Stimulated activated CD4-positive, alpha-beta T cell treated with anti-CD3 and anti-CD28 coated beads, Interleukin-15, amount 100 ng/mL, for 48 hours (primary cell): Measurements from ENCODE around the gene NFAM1.

Experiments
- DNase-seq, 2 donors: peaks; one replicate each; pipeline ENCODE4 v3.0.0-alpha.2; 2020; ENCODE audit warnings: low read depth in 2 of 2

Gene NFAM1

DNA sequence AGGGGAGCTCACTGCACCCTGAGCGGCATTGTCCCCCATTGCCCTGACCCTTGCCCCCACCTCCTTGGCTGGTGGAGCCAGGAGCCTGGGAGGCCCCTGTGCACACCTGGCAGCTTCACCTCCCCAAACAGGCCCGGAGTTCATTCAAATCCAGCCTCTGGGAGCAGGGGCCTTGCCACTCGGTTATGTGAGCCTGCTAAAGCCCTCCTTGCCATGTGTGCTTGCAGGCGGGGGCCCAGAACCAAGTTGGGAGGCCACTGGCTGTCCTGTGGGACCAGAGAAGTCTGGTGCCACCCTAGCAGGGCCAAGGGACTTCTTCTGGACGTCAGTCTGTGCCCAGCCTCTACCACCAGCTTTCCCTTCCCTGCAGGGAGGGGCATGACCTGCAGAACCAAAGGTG lies 48.9 kb downstream of the NFAM1 start:
- DNase-seq = no peak

DNA sequence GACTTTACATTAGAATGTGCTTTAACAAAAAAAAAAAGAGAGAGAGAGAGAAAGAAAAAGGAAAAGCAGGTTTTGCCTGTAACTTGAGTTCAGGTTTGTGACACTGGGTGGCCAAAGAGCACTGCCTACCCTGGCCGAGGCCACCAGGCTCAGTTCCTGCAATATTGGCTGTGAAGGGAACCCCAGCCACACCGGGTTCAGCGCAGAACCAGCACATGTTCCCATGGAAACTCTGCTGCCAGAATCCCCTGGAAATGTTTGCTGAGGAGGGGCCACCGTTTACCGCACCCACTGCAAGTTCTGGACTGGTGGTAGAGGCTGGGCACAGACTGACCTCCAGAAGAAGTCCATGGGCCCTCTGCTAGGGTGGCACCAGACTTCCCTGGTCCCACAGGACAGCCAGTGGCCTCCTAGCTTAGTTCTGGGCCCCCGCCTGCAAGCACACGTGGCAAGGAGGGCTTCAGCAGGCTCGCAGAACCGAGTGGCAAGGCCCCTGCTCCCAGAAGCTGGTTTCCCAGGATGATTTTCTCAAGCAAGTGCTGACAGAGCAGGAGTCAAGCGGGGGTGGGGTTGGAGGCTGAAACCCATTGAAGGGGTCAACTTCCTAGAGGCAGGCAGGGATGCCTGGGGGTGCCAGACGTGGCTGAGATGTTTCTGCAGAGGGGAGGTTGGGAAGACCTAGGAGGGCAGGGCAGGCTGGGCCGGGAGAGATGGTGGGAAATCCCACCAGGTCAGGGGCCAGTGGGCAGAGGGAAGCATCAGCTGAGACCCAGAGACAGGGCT lies 51.2 kb downstream of the NFAM1 start:
- no peak for DNase-seq

DNA sequence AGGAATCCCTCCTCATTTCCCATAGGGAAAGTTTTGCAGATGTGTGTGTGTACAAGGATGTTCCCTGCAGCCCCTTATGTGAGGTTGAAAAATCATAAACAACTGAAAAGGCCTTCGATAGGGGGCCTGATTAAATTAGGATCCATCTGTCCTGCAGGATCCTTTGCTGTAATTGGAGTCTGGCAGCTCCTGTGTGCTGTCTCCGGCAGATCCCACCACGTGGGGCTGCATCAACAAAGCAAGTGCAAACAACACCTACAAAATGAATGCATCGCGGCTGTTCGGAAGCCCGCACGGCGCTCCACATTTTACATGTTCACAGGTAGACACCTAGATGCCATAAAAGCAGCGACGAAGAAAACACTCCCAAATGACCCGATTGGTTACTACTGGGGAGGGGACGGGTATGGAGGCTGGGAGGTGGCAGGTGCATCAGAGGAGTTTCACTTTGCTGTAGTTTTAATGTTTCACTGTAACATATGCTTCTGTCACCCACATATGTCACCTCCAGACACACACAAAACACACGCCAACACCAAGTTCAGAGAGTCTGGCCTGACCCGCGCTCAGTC lies 52.2 kb downstream of the NFAM1 start:
- DNase-seq = no peak

DNA sequence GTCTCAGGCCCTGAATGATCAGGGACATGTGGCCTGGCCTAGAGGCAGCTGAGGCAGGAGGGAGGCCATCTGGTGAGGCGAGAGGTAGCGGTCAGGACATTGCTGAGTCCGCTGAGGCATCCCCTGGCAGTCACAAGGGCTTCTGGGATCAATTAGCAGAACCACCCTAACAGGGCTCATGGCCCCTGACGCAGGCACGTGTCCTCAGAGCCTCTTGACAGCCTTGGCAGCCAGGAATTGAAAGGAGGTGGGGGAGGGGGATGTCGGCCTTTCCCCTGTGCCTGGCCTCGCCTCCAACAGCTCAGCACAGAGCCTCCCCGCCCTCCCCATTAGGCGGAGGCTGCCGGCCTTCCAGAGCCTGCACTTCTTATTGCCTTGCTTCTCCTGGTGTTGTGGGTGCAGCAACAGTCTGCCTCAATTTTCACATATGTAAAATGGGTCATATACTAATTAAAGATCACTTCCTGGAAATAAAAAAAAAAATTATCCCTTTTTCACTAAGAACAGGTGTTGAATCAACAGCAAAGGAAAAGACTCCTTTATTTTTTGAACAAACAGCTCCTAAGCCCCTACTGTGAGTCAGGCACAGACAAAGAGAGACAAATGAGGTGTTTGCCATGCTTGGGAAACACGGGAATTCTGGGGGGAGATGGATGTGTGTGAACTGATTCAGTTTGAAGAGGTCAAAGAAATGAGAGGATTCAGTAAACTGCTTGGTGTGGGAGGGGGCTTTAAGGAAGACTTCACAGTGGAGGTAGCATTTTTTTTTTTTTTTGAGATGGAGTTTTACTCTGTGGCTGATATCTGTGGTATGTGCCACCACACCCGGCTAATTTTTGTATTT lies 55.3 kb downstream of the NFAM1 start:
- DNase-seq = no peak

DNA sequence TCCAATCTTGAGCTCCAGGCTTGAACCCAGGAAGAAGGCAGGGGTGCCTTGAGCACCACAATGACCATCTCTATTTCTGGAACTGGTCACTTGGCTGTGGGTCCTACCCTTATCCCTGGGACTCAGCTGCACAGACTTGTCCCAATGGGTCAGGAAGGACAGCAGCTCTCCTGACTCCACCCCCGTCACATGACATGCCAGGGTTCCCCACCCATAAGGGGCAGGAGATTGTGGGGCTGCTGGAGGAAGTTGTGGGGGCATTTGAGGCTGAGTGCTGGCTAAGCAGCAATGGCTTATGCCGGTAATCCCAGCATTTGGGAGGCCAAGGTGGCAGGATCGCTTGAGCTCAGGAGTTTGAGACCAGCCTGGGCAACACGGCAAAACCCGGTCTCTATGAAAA lies 56.2 kb downstream of the NFAM1 start:
- no peak for DNase-seq

DNA sequence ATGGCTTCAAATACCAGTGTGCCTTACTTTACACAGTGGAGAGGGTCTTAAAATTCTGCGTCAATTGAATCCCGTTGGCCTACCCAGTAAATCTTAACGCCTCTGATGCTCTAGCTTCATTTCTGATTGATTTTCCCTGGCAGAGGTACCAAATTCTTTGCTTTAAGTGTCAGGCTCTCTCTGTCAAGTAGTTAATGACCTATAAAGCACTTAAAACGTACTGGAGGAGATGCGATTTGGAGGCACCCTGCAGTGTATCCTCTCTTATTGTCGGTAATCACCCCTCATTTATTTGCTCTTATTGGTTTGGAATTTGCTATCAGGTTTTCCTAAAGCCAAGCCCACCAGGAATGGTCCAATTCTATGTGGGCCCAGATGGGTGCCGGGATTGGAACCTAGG lies 59.2 kb downstream of the NFAM1 start:
- no peak for DNase-seq

DNA sequence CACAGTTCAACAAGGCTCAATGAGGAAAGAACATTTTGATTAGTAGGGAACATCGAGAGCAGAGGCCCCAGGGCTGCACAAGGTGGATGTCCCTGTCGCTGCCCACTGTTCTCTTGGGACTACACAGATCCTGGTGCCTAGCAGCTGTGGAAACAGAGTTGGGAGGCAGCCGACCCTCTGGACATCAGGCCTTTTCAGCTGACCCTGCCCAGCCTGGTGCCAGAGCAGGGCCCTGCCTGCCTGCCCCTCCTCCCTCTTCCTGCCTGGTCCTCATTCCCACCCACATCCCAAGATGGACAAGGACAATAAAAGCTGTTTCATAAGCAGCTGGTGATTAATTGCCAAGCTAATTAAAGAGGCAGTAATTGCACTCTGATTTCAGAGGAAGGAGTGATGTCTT lies 60.7 kb downstream of the NFAM1 start:
- DNase-seq = no peak

DNA sequence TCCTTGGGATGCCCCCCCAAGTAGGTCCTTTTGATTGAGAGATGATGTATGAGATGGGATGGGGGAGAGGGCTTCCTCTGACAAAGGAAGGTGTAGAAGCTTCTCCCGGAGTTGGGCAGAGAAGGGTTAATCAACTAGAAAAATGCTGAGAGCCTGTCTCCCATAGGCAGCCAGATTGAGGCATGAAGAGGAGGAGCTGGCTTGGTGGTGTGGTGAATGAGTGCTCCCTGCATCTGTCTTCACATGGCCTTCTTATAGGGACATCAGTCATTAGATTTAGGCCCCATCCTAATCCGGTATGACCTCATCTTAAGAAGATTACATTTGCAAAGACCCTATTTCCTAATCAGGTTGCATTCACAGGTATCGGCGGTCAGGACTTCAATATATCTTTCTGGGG lies 61.1 kb downstream of the NFAM1 start:
- no peak for DNase-seq

DNA sequence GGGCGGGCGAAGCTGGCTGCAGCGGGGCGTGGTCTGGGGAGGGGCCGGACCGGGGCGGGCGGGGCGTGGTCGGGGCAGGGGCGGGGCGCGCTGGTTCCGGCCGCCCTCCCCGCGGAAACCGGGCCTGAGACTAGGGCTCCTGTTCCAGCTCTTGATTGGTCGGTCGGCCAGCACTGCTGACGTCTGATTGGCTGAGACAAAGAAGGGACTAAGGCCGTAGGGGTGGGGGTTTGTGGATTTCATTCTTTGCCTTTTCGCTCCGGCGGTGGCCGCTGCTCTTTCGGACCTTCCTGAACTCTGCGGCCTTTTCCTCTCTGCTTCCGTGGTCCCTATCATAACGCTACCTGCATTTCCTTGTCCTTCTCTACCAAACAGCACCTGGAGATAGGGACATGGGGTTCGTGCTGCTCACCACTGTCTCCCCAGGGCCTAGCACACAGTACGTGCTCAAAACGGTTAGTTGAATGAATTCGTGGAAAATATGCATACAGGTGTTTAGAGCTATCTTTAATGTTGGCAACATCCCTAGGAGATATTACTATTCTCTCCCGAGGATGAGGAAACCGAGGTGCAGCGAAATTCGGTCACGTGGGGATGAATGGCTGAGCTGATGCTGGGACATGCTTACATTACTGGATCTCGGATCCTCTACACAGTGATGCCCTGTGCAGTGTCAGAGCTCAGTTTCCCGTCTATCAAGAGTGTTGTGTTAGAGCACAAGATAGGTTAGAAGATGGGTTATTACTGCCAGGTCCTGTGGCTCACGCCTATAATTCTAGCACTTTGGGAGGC lies 62.8 kb downstream of the NFAM1 start:
- DNase-seq = peak; percentile 77 to 83

DNA sequence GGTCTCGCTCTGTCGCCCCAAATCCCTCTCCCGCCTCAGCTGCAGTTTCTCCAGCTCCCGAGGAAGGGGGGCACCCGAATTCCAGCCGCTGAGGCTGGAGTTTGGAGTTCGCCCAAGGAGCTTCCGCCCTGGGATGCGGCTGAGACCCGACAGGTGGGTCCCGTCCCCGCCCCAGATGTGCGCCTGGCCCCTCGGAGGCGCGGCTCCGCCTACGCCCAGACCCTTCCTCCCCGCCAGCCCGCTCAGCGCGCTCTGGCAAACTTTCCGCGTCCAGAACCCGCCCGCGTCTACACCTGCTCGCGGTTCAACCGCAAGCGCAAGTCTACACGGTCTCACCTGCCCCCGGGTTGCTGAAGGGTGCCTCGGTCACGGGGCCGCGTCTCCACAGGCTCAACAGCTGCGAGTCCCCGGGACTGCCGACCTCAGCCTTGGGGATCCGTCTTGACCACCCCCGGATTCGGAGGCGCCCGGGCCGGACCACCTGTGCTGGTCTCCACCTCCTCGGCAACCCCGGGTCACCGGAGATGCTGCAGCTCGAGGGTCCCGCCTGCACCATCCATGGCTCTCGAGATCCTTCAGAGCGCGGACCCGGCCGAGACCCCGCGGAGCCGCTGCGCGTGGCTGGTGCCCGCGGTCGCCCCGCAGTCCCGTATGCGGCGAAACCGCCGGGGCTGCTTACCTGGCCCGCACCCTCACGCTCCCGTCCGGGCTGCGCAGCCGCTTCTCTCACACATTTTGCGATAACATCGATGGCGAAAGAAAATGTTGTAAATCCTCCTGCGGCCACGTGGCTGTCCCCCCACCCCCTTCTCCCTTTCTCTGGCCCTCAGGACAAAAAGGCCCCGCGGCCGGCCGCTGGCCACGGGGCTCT lies 63.6 kb downstream of the NFAM1 start:
- no peak for DNase-seq

DNA sequence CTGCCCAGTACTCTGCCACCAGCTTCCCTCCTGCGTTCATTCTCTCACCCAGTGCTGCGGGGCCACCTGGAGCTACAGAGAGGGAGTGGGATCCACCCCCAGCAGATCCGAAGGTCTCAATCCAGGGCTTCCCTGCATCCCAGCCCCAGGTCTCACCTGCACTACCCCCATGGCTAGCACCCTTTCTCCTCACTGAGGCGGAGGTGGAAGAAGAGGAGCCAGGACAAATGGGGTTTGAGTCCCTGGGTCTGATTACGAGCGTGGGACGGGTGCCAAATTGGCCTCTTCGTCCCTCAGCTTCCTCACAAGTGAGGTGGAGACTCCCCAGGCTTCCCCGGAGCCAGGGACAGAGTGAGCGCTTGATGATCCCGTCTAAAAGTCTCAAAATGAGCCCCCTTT lies 64.2 kb downstream of the NFAM1 start:
- no peak for DNase-seq

DNA sequence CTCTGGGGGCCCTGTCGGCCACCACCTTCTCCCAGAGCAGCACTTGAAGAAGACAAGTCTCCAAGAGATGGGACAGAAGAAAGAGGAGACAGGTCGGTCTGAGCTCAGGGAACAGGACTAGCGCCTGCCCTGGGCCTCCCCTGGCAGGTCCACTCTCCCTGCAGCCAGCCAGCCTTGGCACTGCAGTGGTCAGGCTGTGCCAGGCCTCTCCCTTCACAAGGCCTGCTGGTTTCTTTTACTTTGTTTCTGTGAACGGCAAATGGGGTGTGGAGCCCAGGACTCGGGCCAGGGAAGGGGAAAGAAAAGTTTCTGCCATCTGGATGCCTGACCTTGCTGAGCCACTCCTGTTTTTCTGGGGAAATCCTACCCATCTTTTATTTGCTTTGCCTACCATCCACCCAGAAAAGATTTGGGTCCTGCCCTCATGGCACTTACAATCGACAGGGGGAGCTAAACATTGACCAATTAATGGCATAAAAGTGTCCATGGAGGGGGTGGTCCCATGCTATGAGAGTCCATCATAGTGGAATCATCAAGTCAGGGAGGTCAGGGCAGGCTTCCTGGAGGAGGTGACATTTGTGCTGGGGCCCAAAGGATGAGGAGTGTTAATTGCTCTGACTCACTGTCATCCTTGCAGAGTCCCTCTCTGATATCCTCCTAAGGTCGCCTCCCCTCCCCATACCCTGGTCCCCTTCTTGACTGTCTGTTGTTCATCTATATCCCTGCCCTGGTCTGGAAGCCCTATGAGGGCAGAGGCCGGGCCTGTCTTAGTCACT lies 65.2 kb downstream of the NFAM1 start:
- no peak for DNase-seq

DNA sequence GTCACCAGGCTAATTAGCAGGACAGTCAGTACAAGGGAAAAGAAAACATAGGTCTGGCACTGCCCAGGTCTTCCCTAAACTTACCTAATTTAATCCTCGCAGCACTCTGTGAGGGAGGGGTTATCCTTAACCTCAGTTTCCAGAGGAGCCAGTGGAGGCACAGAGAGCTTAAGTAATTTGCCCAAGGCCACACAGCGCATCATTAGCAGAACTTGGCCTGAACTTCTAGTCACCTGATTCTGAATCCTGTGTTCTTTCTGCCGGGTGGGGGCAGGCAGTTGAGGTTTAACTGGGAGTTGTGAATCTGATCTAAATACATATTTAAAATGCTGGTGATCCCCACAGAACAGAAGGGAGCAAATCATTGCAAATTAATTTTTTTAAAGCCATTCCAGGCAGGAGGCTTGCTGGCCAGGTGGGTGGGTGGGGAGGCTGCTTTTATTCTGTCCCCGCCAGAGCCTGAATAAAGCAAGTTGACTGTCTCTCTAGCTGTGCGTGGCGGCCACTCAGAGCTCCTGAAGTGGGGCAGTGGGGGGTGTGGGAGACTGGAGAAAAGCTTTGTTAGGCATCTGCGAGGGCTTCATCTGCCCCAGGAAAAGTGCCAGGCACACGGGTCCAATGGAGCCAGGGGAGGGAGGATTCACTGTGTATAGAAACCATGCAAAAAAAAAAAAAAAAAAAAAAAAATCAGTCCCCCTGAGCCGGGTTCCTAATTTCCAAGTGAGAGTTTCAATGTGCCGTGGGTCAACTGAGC lies 66.1 kb downstream of the NFAM1 start:
- no peak for DNase-seq

DNA sequence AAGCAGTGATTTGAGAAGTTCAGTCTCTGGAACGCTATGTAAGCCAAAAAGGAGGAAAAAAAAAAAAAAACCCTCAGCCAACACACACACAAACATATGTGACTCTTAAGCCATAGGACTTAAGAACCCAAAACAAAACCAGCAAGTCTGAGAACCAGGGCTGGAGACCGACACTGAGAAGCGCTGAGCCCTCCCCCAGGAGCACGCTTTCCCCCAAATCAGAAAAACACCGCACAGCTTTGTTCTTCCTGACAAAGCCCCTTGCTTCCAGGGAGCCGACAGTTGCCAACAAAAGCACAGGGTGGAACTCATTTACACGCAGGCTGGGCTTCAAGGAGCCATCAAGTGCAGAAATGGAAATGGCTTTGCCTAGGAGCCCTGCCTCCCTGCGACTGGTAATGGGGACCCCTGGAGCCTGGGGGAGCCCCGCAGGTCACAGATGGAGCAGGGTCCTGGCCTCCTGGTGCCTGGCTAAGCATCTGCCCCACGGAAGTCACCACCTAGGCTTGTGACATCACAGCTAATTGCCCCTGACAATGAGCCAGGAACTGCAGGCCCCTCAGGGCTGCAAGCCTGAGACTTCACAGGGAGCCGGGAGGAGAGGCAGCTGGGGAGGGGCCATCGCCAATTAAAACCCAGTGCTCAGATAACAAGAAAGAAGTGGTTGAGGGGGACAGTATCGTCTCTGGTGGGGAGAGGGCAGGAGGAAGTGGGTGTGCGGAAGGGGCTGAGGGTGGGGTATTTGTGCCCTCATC lies 66.9 kb downstream of the NFAM1 start:
- no peak for DNase-seq

DNA sequence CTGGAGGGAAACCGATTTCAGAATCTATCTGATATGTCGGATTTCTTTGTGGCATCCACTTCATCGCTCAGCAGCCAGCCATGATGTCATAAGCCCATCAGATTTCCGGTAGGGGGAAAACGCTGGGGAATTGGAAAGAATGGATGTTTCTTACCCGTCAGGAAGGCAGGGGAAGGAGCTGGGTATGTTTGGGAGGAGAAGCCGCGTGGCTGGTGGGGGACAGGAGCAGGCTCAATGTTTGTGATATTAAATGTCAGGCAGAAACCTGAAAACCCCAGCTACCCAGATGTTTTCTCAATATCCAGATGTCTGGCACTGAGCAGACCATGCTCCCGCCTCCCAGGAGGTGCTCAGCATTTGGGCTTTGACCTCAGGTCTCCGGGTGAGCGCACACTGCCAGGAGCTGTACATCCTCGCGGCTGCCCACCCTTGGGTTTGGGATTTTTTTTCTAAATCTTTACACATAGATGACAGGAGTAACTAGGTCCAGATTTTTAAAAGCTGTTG lies 67.5 kb downstream of the NFAM1 start:
- no peak for DNase-seq

DNA sequence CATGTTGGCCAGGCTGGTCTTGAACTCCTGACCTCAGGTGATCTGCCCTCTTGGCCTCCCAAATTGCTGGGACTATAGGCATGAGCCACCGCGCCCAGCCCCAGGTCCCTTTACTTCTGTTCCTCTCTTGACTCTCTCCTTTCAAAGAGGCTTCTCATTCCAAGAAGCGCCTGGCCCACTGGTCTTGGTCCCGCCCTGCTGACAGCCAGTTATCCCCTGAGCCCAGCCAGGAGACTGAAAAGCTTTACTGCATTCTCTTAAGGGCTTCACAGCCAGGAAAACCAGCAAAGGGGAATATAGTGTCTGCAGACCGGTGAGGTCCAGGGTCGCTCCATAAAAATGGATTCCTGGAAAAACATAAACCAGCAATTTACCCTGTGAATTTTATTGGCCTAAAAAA lies 68.3 kb downstream of the NFAM1 start:
- no peak for DNase-seq

DNA sequence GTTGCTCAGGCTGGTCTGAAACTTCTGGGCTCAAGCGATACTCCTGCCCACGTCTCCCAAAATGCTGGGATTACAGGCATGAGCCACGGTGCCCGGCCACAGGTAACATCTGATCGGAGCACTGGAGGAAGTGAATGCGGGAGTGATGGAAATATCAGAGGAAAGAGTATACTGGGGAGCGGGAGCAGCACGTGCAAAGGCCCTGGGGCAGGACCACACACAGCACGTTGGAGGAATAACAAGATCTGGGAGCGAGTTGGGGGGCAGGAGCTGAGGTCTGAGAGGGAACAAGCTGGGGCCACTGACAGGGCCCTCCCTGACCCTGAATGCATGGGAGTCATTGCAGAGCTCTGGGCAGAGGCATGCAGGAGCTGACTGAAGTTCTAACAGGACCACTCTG lies 70.7 kb downstream of the NFAM1 start:
- no peak for DNase-seq

DNA sequence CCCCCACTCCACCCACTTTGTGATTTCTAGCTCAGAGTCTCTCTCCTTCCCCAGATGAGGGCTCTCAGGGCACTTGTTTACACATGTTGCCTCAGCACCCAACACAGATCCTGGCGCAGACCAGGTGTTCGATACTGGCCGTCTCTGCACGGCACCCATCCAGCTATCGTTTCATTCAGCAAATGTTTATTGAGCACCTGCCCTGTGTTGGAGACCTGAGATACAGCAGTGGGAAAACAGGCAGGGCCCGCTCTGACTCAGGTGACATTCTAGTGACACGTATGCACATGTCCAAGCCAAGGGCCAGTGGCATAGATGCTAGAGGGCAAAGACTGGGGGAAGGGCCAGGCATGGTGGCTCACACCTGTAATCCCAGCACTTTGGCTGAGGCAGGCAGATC lies 71.9 kb downstream of the NFAM1 start:
- DNase-seq = no peak
